Activated naive CD4-positive, alpha-beta T cell treated with Interleukin-2 at 50 U/mL for 16 hours (primary cell): ENCODE measurements around the gene TIMP4.

Experiments
- DNase-seq: peaks from one replicate; pipeline ENCODE4 v3.0.0-alpha.2; 2020

TIMP4 gene

GRCh38 chr3:12158387-12159226 lies at the start of gene TIMP4:
Gene TIMP4, minus strand, starts transcription at chr3:12158912. Its CDS starts 72 bp downstream, at chr3:12158840.
- DNase-seq = no peak

GRCh38 chr3:12205171-12205570 lies 46.5 kb upstream of the TIMP4 start:
- no peak for DNase-seq

- no peak for DNase-seq
These were observed 43.1 kb upstream of the TIMP4 start for GRCh38 chr3:12201813-12202212.

GRCh38 chr3:12198301-12198700 lies 39.6 kb upstream of the TIMP4 start:
- DNase-seq = no peak

- DNase-seq = no peak
These were observed 38.8 kb upstream of the TIMP4 start for GRCh38 chr3:12197475-12197874.

- DNase-seq = no peak
These were observed 38.0 kb upstream of the TIMP4 start for GRCh38 chr3:12196684-12197083.

- DNase-seq = no peak
These were observed 36.5 kb upstream of the TIMP4 start for GRCh38 chr3:12195231-12195630.

GRCh38 chr3:12194669-12195161 lies 36.0 kb upstream of the TIMP4 start:
- peak; percentile 50 for DNase-seq

- DNase-seq = no peak
These were observed 35.5 kb upstream of the TIMP4 start for GRCh38 chr3:12194209-12194608.

- peak; percentile 16 for DNase-seq
These were observed 34.9 kb upstream of the TIMP4 start for GRCh38 chr3:12193485-12194165.

- no peak for DNase-seq
These were observed 34.2 kb upstream of the TIMP4 start for GRCh38 chr3:12192655-12193484.

GRCh38 chr3:12192173-12192572 lies 33.5 kb upstream of the TIMP4 start:
- no peak for DNase-seq

GRCh38 chr3:12191559-12191958 lies 32.8 kb upstream of the TIMP4 start:
- no peak for DNase-seq

GRCh38 chr3:12190832-12191231 lies 32.1 kb upstream of the TIMP4 start:
- no peak for DNase-seq

- no peak for DNase-seq
These were observed 31.6 kb upstream of the TIMP4 start for GRCh38 chr3:12190221-12190807.

GRCh38 chr3:12188681-12189287 lies 30.1 kb upstream of the TIMP4 start:
- DNase-seq = no peak

- DNase-seq = no peak
These were observed 29.6 kb upstream of the TIMP4 start for GRCh38 chr3:12188328-12188648.

- peak; percentile 71 for DNase-seq
These were observed 29.0 kb upstream of the TIMP4 start for GRCh38 chr3:12187448-12188327.

- DNase-seq = no peak
These were observed 28.0 kb upstream of the TIMP4 start for GRCh38 chr3:12186515-12187286.

- no peak for DNase-seq
These were observed 27.3 kb upstream of the TIMP4 start for GRCh38 chr3:12186046-12186445.
